Fibroblast of skin of left biceps (primary cell): Measurements from ENCODE around the gene SPRED1.
A peak's percentile ranks its signal among the peaks of the same experiment; 100 is the strongest.
"Not testable (repeated sequence)": the region's sequence is repeated elsewhere in the genome, so short reads cannot be mapped to it uniquely, and the experiment has no call there.

Source experiments
- DNase-seq, 2 experiments: peaks; one replicate each; pipeline ENCODE4 v3.0.0-alpha.2; 2013; ENCODE audit warnings: low read depth in 2 of 2

SPRED1 gene

GRCh38 chr15:38231436-38231835 lies 21.2 kb upstream of the SPRED1 start:
- no peak for DNase-seq

GRCh38 chr15:38237021-38237420 lies 15.6 kb upstream of the SPRED1 start:
- DNase-seq = not testable (repeated sequence)

- DNase-seq = no peak
Measured at GRCh38 chr15:38238311-38238710, 14.3 kb upstream of the SPRED1 start.

DNA sequence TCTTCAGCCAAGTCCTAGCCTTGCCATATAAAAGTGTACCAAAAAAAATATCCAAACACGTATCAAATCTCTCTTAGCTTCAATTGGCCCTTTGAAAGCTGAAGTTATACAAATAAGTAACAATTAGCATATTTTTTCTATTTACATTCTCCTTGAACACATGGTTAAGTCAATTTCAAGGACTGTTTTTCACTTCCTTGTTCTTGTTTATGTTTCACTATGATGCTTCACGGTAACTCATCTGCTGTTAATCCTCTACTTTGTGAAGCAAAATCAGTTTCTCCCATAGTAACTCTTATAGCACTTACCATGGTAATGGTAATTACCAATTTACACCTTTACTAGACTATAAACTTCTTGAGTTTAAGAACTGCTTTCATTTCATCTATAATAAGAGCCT lies 10.6 kb upstream of the SPRED1 start:
- DNase-seq = no peak

DNA sequence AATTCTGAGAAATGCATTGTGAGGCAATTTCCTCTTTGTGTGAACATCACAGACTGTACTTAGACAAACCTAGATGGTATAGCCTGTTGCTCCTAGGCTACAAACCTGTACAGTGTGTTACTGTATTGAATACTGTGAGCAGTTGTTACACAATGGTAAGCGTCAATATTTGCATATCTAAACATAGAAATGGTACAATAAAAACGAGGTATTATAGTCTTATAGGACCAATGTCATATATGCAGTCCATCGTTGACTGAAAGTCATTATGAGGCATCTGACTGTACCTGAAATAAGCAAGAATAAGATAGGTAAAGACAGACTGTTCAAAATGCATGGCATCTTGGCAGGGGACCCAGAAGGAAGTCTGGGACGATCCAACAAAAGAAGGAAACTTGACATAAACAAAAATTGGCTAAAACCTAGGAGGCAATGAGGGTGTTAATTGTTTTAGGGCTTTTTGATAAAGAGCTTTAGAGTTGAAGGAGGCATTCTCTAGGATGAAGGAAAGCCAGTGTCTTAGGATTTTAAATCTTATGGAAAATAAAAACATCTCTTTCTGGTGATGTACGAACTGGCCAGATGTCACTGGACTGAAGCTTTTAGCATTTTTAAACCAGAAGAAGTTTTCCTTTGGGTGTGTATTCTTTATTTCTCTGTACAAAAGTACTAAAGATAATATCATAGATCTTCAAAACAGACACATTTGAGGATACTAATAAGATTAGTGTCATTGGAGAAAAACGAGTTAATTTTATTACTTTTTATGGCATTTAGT lies 9.2 kb upstream of the SPRED1 start:
- DNase-seq = no peak

DNA sequence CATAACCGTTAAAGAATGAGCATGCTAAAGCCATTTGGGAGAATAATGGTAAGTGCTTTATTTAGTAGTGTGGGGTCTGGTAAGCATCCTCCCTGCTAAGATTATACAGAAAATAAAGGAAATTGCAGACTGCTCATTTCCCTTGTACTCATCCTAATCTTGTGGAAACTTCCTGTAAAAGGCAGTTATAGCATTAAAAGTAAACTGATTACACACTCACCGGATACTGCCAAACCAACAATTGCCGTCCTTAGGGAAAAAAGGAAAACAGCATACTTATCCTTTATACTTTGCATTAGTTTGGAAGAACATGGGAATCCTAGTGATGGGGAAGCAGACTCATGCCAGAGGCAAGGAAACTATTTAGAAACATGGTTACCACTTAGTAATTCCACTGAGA lies 5.3 kb upstream of the SPRED1 start:
- no peak for DNase-seq

- DNase-seq = peak in 1 of 2 experiments; percentile 48
Measured at GRCh38 chr15:38253351-38253781, 730 bp downstream of the SPRED1 start.

- no peak for DNase-seq
Measured at GRCh38 chr15:38254051-38254883, 1.6 kb downstream of the SPRED1 start.

- DNase-seq = no peak
Measured at GRCh38 chr15:38255690-38256089, 3.1 kb downstream of the SPRED1 start.

DNA sequence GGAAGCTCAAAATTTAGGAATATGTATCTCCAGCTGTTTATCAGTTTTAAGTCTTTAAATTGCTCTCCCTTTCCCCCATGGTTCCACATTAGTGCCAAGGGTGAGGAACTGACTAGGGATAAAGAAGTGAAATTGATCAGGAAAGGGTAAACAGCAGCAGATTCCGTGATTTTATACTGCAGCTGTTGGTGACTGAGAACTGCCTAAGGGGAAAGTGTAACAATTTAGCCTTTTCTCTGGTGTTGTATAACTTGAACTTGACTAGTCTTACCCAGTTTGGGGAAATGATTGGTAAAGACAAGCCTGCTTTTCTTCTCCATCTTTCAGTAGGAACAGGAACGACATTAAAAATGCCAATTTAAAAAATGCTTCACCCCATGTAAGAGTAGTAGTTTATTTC lies 5.0 kb downstream of the SPRED1 start:
- no peak for DNase-seq

DNA sequence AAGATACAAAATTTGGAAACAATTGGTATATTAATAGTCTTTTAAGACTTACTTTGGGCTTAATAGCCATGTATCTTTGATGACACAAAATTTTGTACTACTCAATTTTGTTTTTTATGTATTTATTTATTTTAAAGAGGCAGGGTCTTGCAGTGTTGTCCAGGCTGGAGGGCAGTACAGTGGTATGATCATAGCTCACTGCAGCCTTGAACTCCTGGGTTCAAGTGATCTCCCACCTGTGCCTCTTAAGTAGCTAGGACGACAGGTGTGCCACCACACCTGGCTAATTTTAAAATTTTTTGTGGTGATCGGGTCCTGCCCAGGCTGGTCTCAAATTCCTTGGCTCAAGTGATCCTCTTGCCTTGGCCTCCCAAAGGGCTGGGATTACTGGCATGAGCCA lies 6.5 kb downstream of the SPRED1 start:
- DNase-seq = no peak

DNA sequence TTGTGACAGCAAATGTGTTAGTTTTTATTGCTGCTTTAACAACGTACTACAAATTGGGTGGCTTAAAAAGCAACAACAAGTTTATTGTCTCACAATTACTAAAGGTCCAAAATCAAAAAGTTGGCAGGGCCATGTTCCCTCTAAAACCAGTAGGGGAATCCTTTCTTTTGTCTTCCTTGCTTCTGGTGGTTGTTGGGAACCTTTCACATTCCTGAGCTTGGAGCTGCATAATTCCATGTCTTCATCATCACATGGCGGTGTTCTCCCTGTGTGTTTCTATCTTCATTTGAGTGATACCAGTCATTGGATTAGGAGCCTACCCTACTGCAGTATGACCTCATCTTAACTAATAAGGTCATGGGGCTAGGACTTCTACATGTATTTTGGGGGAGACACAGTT lies 7.4 kb downstream of the SPRED1 start:
- DNase-seq = peak; percentile 56 to 57

GRCh38 chr15:38263251-38263650 lies 10.6 kb downstream of the SPRED1 start:
- no peak for DNase-seq

- DNase-seq = peak; percentile 68 to 72
Measured at GRCh38 chr15:38263996-38264395, 11.4 kb downstream of the SPRED1 start.

GRCh38 chr15:38266247-38266986 lies 13.8 kb downstream of the SPRED1 start:
- no peak for DNase-seq

DNA sequence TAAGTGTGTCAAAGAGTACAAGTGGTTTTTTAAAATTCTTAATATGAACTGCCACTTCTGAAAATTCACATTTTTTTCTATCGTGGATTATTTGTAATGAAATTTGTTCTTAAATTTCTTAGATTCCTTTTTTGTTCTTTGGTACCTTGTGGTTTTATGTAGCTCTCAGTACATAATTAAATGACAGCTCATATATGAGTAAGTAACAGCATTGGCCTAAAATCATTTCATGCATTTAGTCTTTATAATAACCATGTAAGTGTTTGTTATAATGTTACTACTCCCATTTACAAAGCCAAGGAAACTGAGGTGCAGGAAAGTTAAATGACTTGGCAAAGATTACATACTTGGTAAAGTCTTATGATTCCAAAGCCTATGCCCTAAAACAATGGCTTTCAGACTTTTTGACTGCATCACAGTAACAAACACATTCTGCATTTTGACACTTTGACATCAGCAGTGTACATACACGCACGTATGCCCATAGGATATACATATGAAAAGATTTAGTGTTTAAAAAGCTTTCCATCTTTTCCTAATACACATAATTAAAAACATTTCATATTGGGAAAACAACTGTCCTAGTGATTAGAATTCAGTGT lies 14.9 kb downstream of the SPRED1 start:
- no peak for DNase-seq

DNA sequence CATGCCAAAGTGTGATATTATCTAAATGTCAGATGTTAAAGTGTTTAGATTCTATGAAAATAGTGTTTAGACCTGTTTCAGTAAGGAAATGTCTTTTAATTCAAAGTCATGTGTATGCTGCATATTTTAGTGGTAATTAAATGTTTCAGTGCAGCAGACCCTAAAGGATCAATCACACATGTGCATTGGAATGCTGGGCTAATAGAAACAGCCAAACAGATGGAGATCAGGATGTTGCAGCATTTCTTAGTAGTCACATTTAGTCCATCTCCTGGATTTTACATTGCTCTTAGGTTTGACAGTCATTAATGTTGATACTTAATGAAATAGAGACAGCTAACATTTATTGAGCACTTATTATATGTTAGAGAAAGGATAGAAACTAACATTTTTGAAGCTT lies 18.5 kb downstream of the SPRED1 start:
- no peak for DNase-seq

- no peak for DNase-seq
Measured at GRCh38 chr15:38271895-38272294, 19.3 kb downstream of the SPRED1 start.

GRCh38 chr15:38272431-38272830 lies 19.8 kb downstream of the SPRED1 start:
- DNase-seq = not testable (repeated sequence)

GRCh38 chr15:38274135-38274534 lies 21.5 kb downstream of the SPRED1 start:
- DNase-seq = no peak

DNA sequence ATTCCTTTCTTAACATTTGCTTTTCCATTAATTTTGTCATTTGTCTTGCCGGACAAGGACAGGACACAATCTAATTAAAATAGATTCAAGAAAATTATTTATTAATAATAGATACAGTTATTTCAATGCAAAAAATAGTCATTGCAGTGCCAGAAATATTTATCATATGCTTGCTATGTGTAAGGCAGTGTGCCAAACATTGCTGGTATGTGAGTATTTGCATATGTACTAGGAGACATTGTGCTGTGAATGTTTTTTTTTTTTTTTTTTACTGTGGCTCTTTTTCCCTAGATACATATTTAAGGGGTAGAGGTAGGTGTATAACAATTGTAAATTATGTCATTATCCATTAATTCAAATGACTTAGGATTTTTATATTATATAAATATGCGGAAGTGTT lies 23.3 kb downstream of the SPRED1 start:
- peak; percentile 75 to 80 for DNase-seq

DNA sequence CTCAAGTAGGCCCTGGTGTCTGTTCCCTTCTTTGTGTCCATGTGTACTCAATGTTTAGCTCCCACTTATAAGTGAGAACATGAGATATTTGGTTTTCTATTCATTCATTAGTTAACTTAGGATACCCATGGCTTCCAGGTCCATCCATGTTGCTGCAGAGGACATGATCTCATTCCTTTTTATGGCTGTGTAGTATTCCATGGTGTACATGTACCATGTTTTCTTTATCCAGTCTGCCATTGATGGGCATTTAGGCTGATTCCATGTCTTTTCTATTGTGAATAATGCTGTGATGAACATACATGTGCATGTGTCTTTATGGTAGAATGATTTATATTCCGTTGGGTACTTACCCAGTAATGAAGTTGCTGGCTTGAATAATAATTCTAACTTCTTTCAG lies 24.6 kb downstream of the SPRED1 start:
- not testable (repeated sequence) for DNase-seq
